A549 (cell line): ENCODE results near the gene ACVR1. TPM values are rescaled to one million over a fixed set of nuclear protein-coding genes. Genes with fewer than 3 reads are reported as not detected.
A peak's percentile ranks its signal among the peaks of the same experiment; 100 is the strongest.

Experiments used
- ATAC-seq, 2 experiments: fragments of 200-7000 bp in 1 of 2; fragments of >200 bp in 1 of 2; cut with Nextera tagmentation in 1 of 2; cut with Tn5 transposase in 1 of 2; 3 replicates each; pipeline versions ENCODE4 v1.8.0 to v1.9.1; 2018 to 2020; ENCODE audit warnings: mild to moderate bottlenecking in 1 of 2, moderate library complexity in 1 of 2
- CTCF ChIA-PET: fragments of 300-600 bp; sonication (Branson Sonifier 250); formaldehyde crosslinking; extraction: SDS; loops from one replicate; lab custom pipeline; 2021; ENCODE audit warnings: antibody characterized with exemption, inconsistent platforms; lab: Yijun Ruan, JAX
- POLR2A ChIA-PET: fragments of 350-600 bp; formaldehyde crosslinking; extraction: SDS; loops from one replicate; lab custom pipeline; 2021; ENCODE audit warnings: antibody characterized with exemption, inconsistent platforms; lab: Yijun Ruan, JAX
- DNase-seq, 2 experiments: peaks; one replicate each; pipeline versions ENCODE4 v3.0.0 to v3.0.0-alpha.2; 2011 to 2016; ENCODE audit warnings: low read depth in 1 of 2, low spot score in 1 of 2
- FAIRE-seq: peaks from 2 replicates; lab custom pipeline; 2011; peaks lifted over from hg19 to GRCh38; lab: Jason Lieb, UNC
- H3K27ac ChIP-seq, 2 experiments: fragments of >200 bp; sonication (Bioruptor Twin); formaldehyde crosslinking; 3 replicates each; pipeline ENCODE4 v1.5.1; 2016 to 2017
- H3K4me1 ChIP-seq: fragments of >200 bp; sonication (Bioruptor Twin); formaldehyde crosslinking; 3 replicates; pipeline ENCODE4 v1.6.1; 2016
- H3K4me2 ChIP-seq: fragments of >200 bp; sonication (Bioruptor Twin); formaldehyde crosslinking; 3 replicates; pipeline ENCODE4 v1.6.1; 2016
- H3K4me3 ChIP-seq: fragments of >200 bp; sonication (Bioruptor Twin); formaldehyde crosslinking; 3 replicates; pipeline ENCODE4 v1.5.1; 2016
- H3K9me3 ChIP-seq: fragments of >200 bp; sonication (Bioruptor Twin); formaldehyde crosslinking; 3 replicates; pipeline ENCODE4 v1.6.1; 2016
- BHLHE40 ChIP-seq: IDR thresholded peaks from 2 replicates; pipeline ENCODE4 v1.6.1; 2012; ENCODE audit warnings: low read depth, low read length, inconsistent platforms
- CBX2 ChIP-seq: fragments of 200-600 bp; sonication (generic); IDR thresholded peaks from 2 replicates; pipeline ENCODE4 v1.6.1; 2016; ENCODE audit warnings: low read depth, mild to moderate bottlenecking, borderline replicate concordance
- CHD2 ChIP-seq: fragments of 150-350 bp; IDR thresholded peaks from 2 replicates; pipeline ENCODE4 v1.6.1; 2014; ENCODE audit warnings: low read length; ENCODE audit not compliant: partially characterized antibody
- EHMT2 ChIP-seq: fragments of 200-600 bp; sonication (generic); IDR thresholded peaks from 2 replicates; pipeline ENCODE4 v1.6.1; 2016; ENCODE audit warnings: antibody characterized with exemption, low read depth, mild to moderate bottlenecking, moderate library complexity
- ESRRA ChIP-seq: fragments of 150-350 bp; IDR thresholded peaks from 2 replicates; pipeline ENCODE4 v1.6.1; 2014; ENCODE audit warnings: mild to moderate bottlenecking, low read length, borderline replicate concordance
- FOSB ChIP-seq: fragments of 250-450 bp; sonication (Bioruptor Pico); IDR thresholded peaks from 2 replicates; pipeline ENCODE4 v1.5.0; 2020; ENCODE audit warnings: mild to moderate bottlenecking, moderate library complexity
- FOXS1 ChIP-seq: fragments of 250-450 bp; sonication (Bioruptor Pico); IDR thresholded peaks from 2 replicates; pipeline ENCODE4 v1.5.0; 2020; ENCODE audit warnings: mild to moderate bottlenecking, moderate library complexity
- HDAC2 ChIP-seq: fragments of 200-600 bp; sonication (generic); IDR thresholded peaks from 2 replicates; pipeline ENCODE4 v1.6.1; 2016
- HEYL ChIP-seq: fragments of 250-450 bp; sonication (Bioruptor Pico); IDR thresholded peaks from 2 replicates; pipeline ENCODE4 v1.8.0; 2021; ENCODE audit warnings: mild to moderate bottlenecking, moderate library complexity
- HOXA7 ChIP-seq: fragments of 250-450 bp; sonication (Bioruptor Pico); IDR thresholded peaks from 2 replicates; pipeline ENCODE4 v1.5.0; 2020; ENCODE audit warnings: mild to moderate bottlenecking, moderate library complexity
- HOXB13 ChIP-seq: fragments of 250-450 bp; sonication (Bioruptor Pico); IDR thresholded peaks from 2 replicates; pipeline ENCODE4 v1.5.0; 2020; ENCODE audit warnings: low read depth, mild to moderate bottlenecking, moderate library complexity
- HOXB5 ChIP-seq: fragments of 250-450 bp; sonication (Bioruptor Pico); IDR thresholded peaks from 2 replicates; pipeline ENCODE4 v1.5.0; 2020; ENCODE audit warnings: mild to moderate bottlenecking, moderate library complexity
- JUN ChIP-seq, 2 experiments: fragments of >200 bp; sonication (Bioruptor Twin); formaldehyde crosslinking; IDR thresholded peaks; 2 replicates in 1 of 2; 3 replicates in 1 of 2; pipeline ENCODE4 v1.6.1; 2016 to 2017
- MAZ ChIP-seq: fragments of 150-350 bp; IDR thresholded peaks from 2 replicates; pipeline ENCODE4 v1.6.1; 2014; ENCODE audit warnings: antibody characterized with exemption, low read depth, low read length, borderline replicate concordance
- MYC ChIP-seq: IDR thresholded peaks from 2 replicates; pipeline ENCODE4 v1.6.1; 2012; ENCODE audit warnings: mild to moderate bottlenecking, inconsistent platforms, low read length, improper control_type of control experiment, borderline replicate concordance
- NFE2L2 ChIP-seq: fragments of 150-350 bp; conservative IDR thresholded peaks from 2 replicates; pipeline ENCODE4 v1.6.1; 2014; ENCODE audit warnings: low read length
- PHF8 ChIP-seq: fragments of 200-600 bp; sonication (generic); IDR thresholded peaks from 2 replicates; pipeline ENCODE4 v1.6.1; 2016; ENCODE audit warnings: low read depth, mild to moderate bottlenecking, antibody characterized with exemption, moderate library complexity, borderline replicate concordance
- POLR2AphosphoS2 ChIP-seq: conservative IDR thresholded peaks from 2 replicates; pipeline ENCODE4 v1.6.1; 2012; ENCODE audit warnings: low read length, improper control_type of control experiment, inconsistent platforms
- RFX5 ChIP-seq: fragments of 450-650 bp; IDR thresholded peaks from 2 replicates; pipeline ENCODE4 v1.7.1; 2014; ENCODE audit warnings: antibody characterized with exemption, mild to moderate bottlenecking, moderate library complexity
- RNF2 ChIP-seq: fragments of 200-600 bp; sonication (generic); IDR thresholded peaks from 2 replicates; pipeline ENCODE4 v1.6.1; 2016; ENCODE audit warnings: low read depth, mild to moderate bottlenecking, antibody characterized with exemption, moderate library complexity, borderline replicate concordance
- SREBF2 ChIP-seq: fragments of 450-650 bp; IDR thresholded peaks from 2 replicates; pipeline ENCODE4 v1.6.1; 2014; ENCODE audit warnings: mild to moderate bottlenecking, moderate library complexity
- ZNF302 ChIP-seq: fragments of 250-450 bp; sonication (Bioruptor Pico); IDR thresholded peaks from 2 replicates; pipeline ENCODE4 v1.9.0; 2021; ENCODE audit warnings: inconsistent platforms, mild to moderate bottlenecking, moderate library complexity
- ZSCAN20 ChIP-seq: fragments of 250-450 bp; sonication (Bioruptor Pico); IDR thresholded peaks from 2 replicates; pipeline ENCODE4 v1.8.0; 2022; ENCODE audit warnings: mild to moderate bottlenecking, moderate library complexity
- WGBS: methylation state at CpG from one replicate; pipeline ENCODE4 v1.1.6; 2017; ENCODE audit errors: missing lambda C conversion rate; 5-methylcytosine and 5-hydroxymethylcytosine counted together
- polyA plus RNA-seq, 4 experiments: library from polyadenylated mRNA; depleted of rRNA in 3 of 4; stranded (reverse); fragments of >200 nt; fragmentation: RNase III in 1 of 4; extraction: RNeasy Plus Mini Kit Qiagen cat#74134 plus additional on column Dnase treatment in 1 of 4; gene quantifications; 2 replicates in 3 of 4; 3 replicates in 1 of 4; pipeline ENCODE4 v1.2.3, GENCODE V29; 2011 to 2017
- TF ChIP-seq, protein P1 (sequence below): IDR thresholded peaks from 2 replicates; pipeline ENCODE4 v1.6.1; 2012
- TF ChIP-seq, protein P2 (sequence below): fragments of 450-650 bp; IDR thresholded peaks from 2 replicates; pipeline ENCODE4 v1.6.1; 2014; ENCODE audit warnings: antibody characterized with exemption
- TF ChIP-seq, protein P3 (sequence below): fragments of >200 bp; sonication (Bioruptor Twin); formaldehyde crosslinking; IDR thresholded peaks from 3 replicates; pipeline ENCODE4 v1.6.1; 2016

The ACVR1 gene
- polyA plus RNA-seq, 2 of the 4 experiments (the other 2 are of a cell fraction), result 14.6 to 21.6 TPM

- DNase-seq, result no peak
- Histone ChIP-seq H3K4me1 (peaks cover 25% of the 10 kb centered on the region), H3K27ac (peak overlapping the region; percentile 97 to 98; a peak in 2 of 6 replicates), H3K9me3 (no peaks in the 10 kb centered on the region), H3K4me3 (peak overlapping the region; percentile 98; the same call in 2 of the 3 replicates), H3K4me2 (peak overlapping the region; percentile 99)
- ATAC-seq, result no peak
- no peak for FAIRE-seq
- TF ChIP-seq HOXA7 (CRISPR knock-in tag) (no peak), FOSB (no peak), JUN (IDR thresholded peaks at IDR 0.05) (no peak), MAZ (no peak), RFX5 (no peak), ZNF302 (CRISPR knock-in tag) (no peak), NFE2L2 (no peak), HOXB13 (CRISPR knock-in tag) (no peak), HDAC2 (no peak), SREBF2 (no peak), FOXS1 (CRISPR knock-in tag) (no peak)
- TF ChIP-seq, protein P1, sequence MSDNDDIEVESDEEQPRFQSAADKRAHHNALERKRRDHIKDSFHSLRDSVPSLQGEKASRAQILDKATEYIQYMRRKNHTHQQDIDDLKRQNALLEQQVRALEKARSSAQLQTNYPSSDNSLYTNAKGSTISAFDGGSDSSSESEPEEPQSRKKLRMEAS, result no peak
- 94% methylated on average over 4 of the region's 4 CpGs for WGBS
- CTCF ChIA-PET, result interaction anchor here (1.3 kb wide), 1 partner anchor 97 kb away, joined by 4 read pairs; no protein-coding TSS in a partner anchor
- POLR2A ChIA-PET, result interaction anchor here (0.6 to 0.7 kb wide), 2 partner anchors 24 to 56 kb away, joined by 3 to 4 read pairs; no protein-coding TSS in a partner anchor
Observed at GRCh38 chr2:157874348-157874747, 1.8 kb downstream of the ACVR1 start.

DNA sequence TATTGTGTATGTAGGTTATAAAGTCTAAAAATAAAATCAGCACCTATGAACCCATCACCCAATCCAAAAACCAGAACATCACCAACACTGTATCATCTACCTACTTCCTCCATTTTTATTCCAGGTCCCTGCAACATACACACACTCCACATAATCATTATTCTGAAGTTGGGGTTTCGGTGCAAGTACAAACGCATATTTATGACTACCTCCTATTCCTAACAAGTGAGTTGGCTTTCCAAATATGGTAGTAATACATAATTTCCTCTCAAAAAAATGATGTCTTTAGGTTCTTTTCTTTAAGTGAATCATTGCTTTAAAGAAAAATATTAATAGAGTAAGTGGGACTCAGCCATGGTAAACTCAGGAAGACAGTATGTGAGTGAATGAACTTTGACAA, 3.3 kb downstream of the ACVR1 start:
- no peak overlapping the region for H3K27ac ChIP-seq
- H3K4me1 ChIP-seq, result peaks cover 32% of the 10 kb centered on the region
- FAIRE-seq (no peak), DNase-seq (no peak), ATAC-seq (no peak)
- WGBS, result 94% methylated on average over 2 of the region's 2 CpGs
- no peak overlapping the region for H3K4me3 ChIP-seq
- ChIA-PET POLR2A (no interaction called here), CTCF (no interaction called here)
- no peak overlapping the region for H3K4me2 ChIP-seq
- TF ChIP-seq EHMT2, result no peak
- no peak for TF ChIP-seq JUN (IDR thresholded peaks at IDR 0.05)
- TF ChIP-seq PHF8, result no peak
- TF ChIP-seq, protein P2, sequence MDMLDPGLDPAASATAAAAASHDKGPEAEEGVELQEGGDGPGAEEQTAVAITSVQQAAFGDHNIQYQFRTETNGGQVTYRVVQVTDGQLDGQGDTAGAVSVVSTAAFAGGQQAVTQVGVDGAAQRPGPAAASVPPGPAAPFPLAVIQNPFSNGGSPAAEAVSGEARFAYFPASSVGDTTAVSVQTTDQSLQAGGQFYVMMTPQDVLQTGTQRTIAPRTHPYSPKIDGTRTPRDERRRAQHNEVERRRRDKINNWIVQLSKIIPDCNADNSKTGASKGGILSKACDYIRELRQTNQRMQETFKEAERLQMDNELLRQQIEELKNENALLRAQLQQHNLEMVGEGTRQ, result no peak
- TF ChIP-seq ZSCAN20 (CRISPR knock-in tag), result no peak
- no peak for TF ChIP-seq HEYL (CRISPR knock-in tag)
- TF ChIP-seq MYC, result no peak
- TF ChIP-seq CHD2, result no peak
- TF ChIP-seq BHLHE40, result no peak
- TF ChIP-seq HDAC2, result no peak
- no peak for TF ChIP-seq HOXB5 (CRISPR knock-in tag)
- TF ChIP-seq ZNF302 (CRISPR knock-in tag), result no peak
- TF ChIP-seq CBX2, result no peak
- no peak for TF ChIP-seq FOSB
- TF ChIP-seq RNF2, result no peak
- TF ChIP-seq, protein P3, sequence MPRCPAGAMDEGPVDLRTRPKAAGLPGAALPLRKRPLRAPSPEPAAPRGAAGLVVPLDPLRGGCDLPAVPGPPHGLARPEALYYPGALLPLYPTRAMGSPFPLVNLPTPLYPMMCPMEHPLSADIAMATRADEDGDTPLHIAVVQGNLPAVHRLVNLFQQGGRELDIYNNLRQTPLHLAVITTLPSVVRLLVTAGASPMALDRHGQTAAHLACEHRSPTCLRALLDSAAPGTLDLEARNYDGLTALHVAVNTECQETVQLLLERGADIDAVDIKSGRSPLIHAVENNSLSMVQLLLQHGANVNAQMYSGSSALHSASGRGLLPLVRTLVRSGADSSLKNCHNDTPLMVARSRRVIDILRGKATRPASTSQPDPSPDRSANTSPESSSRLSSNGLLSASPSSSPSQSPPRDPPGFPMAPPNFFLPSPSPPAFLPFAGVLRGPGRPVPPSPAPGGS, result no peak
- no peak for TF ChIP-seq POLR2AphosphoS2
- no peak for TF ChIP-seq ESRRA
- H3K9me3 ChIP-seq, result no peaks in the 10 kb centered on the region
